HepG2 (cell line): ENCODE results near the gene CCM2L. TPM values are rescaled to one million over a fixed set of nuclear protein-coding genes. Genes with fewer than 3 reads are reported as not detected.

ENCODE experiments used
- AHR ChIP-seq: IDR thresholded peaks from 2 replicates; pipeline ENCODE4 v1.6.1; 2018; ENCODE audit warnings: missing genetic modification reagents, missing compliant biosample characterization
- ARNT2 ChIP-seq: sonication (generic); formaldehyde crosslinking; IDR thresholded peaks from 2 replicates; pipeline ENCODE4 v1.8.0; 2022; ENCODE audit warnings: mild to moderate bottlenecking, low read depth, missing genetic modification reagents, moderate library complexity
- ATF7 ChIP-seq, 2 experiments: fragments of 450-650 bp in 1 of 2; sonication (generic) in 1 of 2; formaldehyde crosslinking in 1 of 2; IDR thresholded peaks; 2 replicates each; pipeline versions ENCODE4 v1.4.0 to v1.6.1; 2016 to 2020; ENCODE audit warnings: antibody characterized with exemption in 1 of 2, mild to moderate bottlenecking in 1 of 2, missing genetic modification reagents in 1 of 2
- ETV6 ChIP-seq: sonication (generic); formaldehyde crosslinking; conservative IDR thresholded peaks from 2 replicates; pipeline ENCODE4 v1.4.0; 2020; ENCODE audit warnings: missing genetic modification reagents
- KAT8 ChIP-seq: IDR thresholded peaks from 2 replicates; pipeline ENCODE4 v1.6.1; 2016; ENCODE audit warnings: missing genetic modification reagents, missing compliant biosample characterization
- KDM4B ChIP-seq: sonication (generic); formaldehyde crosslinking; IDR thresholded peaks from 2 replicates; pipeline ENCODE4 v1.4.0; 2020; ENCODE audit warnings: missing genetic modification reagents
- NR2F2 ChIP-seq: IDR thresholded peaks from 2 replicates; pipeline ENCODE4 v1.6.1; 2012; ENCODE audit warnings: low read depth, inconsistent platforms, borderline replicate concordance
- POLR2AphosphoS5 ChIP-seq: IDR thresholded peaks from 2 replicates; pipeline ENCODE4 v1.6.1; 2012; ENCODE audit warnings: low read depth, low read length
- SATB2 ChIP-seq: sonication (generic); formaldehyde crosslinking; IDR thresholded peaks from 2 replicates; pipeline ENCODE4 v1.5.0; 2020; ENCODE audit warnings: missing genetic modification reagents
- SIN3B ChIP-seq: fragments of 150-350 bp; IDR thresholded peaks from 2 replicates; pipeline ENCODE4 v1.6.1; 2014; ENCODE audit warnings: low read length
- YEATS4 ChIP-seq: sonication (generic); formaldehyde crosslinking; IDR thresholded peaks from 2 replicates; pipeline ENCODE4 v1.4.0; 2020; ENCODE audit warnings: missing genetic modification reagents, borderline replicate concordance
- ZBTB20 ChIP-seq: sonication (generic); formaldehyde crosslinking; IDR thresholded peaks from 2 replicates; pipeline ENCODE4 v1.8.1; 2023; ENCODE audit warnings: missing genetic modification reagents, low read depth, mild to moderate bottlenecking, borderline replicate concordance
- ZNF382 ChIP-seq: sonication (generic); formaldehyde crosslinking; IDR thresholded peaks from 2 replicates; pipeline ENCODE4 v1.5.0; 2020; ENCODE audit warnings: missing genetic modification reagents, mild to moderate bottlenecking, borderline replicate concordance
- ZNF670 ChIP-seq: sonication (generic); formaldehyde crosslinking; IDR thresholded peaks from 2 replicates; pipeline ENCODE4 v1.8.0; 2022; ENCODE audit warnings: mild to moderate bottlenecking, missing genetic modification reagents, borderline replicate concordance
- ZNF768 ChIP-seq: sonication (generic); formaldehyde crosslinking; IDR thresholded peaks from 2 replicates; pipeline ENCODE4 v1.4.0; 2020; ENCODE audit warnings: missing genetic modification reagents
- ZNF773 ChIP-seq: sonication (generic); formaldehyde crosslinking; IDR thresholded peaks from 2 replicates; pipeline ENCODE4 v1.4.0; 2020; ENCODE audit warnings: missing genetic modification reagents, borderline replicate concordance
- ZNF839 ChIP-seq: sonication (generic); formaldehyde crosslinking; IDR thresholded peaks from 2 replicates; pipeline ENCODE4 v1.4.0; 2020; ENCODE audit warnings: missing genetic modification reagents, mild to moderate bottlenecking, borderline replicate concordance
- ZSCAN21 ChIP-seq: sonication (generic); formaldehyde crosslinking; IDR thresholded peaks from 2 replicates; pipeline ENCODE4 v1.8.0; 2022; ENCODE audit warnings: mild to moderate bottlenecking, missing genetic modification reagents, moderate library complexity, borderline replicate concordance
- polyA plus RNA-seq, 8 experiments: library from polyadenylated mRNA; depleted of rRNA in 3 of 8; stranded (reverse) in 7 of 8; unstranded in 1 of 8; fragments of >200 nt; fragmentation: Illumina TruSeq in 4 of 8; extraction: Trizol in 4 of 8; gene quantifications; 2 replicates each; pipeline versions ENCODE4 v1.2.1 to v1.2.3, GENCODE V29; 2011 to 2016; ENCODE audit warnings: low read depth in 4 of 8, missing spikeins in 1 of 8, mixed read lengths in 1 of 8; ENCODE audit not compliant: insufficient read depth in 1 of 8
- total RNA-seq, 5 experiments: library from RNA; depleted of rRNA; stranded (reverse); fragments of >200 nt; fragmentation: Illumina TruSeq; extraction: Trizol; gene quantifications; 2 replicates each; pipeline ENCODE4 v1.2.3, GENCODE V29; 2016; ENCODE audit warnings: low read depth in 1 of 5
- TF ChIP-seq, protein P1 (sequence below): sonication (generic); formaldehyde crosslinking; IDR thresholded peaks from 2 replicates; pipeline ENCODE4 v1.4.0; 2020; ENCODE audit warnings: missing genetic modification reagents, borderline replicate concordance
- TF ChIP-seq, protein P2 (sequence below): sonication (generic); formaldehyde crosslinking; conservative IDR thresholded peaks from 2 replicates; pipeline ENCODE4 v1.8.0; 2022; ENCODE audit warnings: low read depth, missing genetic modification reagents
- TF ChIP-seq, protein P3 (sequence below): sonication (generic); formaldehyde crosslinking; IDR thresholded peaks from 2 replicates; pipeline ENCODE4 v1.5.0; 2020; ENCODE audit warnings: mild to moderate bottlenecking, missing genetic modification reagents, borderline replicate concordance

CCM2L gene
- total and polyA plus RNA-seq, 2 of the 13 experiments (the other 11 are each of a cell fraction or from before 2014, with no cell fraction given) = 0.15 TPM; not detected in 1

DNA sequence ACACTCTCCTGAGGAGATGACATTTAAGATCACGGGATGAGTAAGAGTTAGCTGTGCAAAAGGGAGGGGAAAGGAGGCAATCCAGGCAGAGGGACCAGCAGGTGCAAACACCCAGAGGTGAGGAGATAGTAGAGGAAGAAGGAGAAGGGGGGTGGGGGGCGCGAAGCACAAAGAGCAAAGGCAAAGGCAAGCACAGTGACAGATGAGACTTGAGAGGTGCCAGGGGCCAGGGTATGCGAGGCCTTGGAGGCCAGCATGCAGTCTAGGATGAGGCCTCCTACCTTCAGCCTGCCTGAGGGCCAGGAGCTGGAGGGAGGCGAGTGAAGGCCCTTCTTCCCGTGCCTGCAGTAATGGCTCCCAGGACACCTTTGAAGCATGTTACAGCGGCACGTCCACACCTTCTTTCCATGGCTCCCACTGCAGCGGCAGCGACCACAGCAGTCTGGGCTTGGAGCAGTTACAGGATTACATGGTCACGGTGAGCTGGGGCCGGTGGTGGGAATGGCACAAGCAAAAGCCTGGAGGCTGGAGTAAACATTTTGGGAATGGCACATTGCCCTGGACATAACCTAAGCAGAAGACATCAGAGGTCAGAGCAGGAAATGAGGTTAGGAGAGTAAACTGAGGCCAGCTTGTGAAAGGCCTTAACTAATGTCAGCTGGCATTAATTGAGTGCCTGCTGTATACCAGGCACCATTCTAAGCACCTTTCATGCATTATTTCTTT lies 18.6 kb downstream of the CCM2L start (continued):
- TF ChIP-seq, protein P1, sequence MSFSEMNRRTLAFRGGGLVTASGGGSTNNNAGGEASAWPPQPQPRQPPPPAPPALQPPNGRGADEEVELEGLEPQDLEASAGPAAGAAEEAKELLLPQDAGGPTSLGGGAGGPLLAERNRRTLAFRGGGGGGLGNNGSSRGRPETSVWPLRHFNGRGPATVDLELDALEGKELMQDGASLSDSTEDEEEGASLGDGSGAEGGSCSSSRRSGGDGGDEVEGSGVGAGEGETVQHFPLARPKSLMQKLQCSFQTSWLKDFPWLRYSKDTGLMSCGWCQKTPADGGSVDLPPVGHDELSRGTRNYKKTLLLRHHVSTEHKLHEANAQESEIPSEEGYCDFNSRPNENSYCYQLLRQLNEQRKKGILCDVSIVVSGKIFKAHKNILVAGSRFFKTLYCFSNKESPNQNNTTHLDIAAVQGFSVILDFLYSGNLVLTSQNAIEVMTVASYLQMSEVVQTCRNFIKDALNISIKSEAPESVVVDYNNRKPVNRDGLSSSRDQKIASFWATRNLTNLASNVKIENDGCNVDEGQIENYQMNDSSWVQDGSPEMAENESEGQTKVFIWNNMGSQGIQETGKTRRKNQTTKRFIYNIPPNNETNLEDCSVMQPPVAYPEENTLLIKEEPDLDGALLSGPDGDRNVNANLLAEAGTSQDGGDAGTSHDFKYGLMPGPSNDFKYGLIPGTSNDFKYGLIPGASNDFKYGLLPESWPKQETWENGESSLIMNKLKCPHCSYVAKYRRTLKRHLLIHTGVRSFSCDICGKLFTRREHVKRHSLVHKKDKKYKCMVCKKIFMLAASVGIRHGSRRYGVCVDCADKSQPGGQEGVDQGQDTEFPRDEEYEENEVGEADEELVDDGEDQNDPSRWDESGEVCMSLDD = no peak
- TF ChIP-seq ZSCAN21 (peak; percentile 76; the same call in 1 of the 2 replicates), SIN3B (no peak), ZNF670 (CRISPR knock-in tag) (no peak), ZNF773 (CRISPR knock-in tag) (no peak), NR2F2 (no peak), POLR2AphosphoS5 (peak; percentile 31; the same call in 1 of the 2 replicates), KAT8 (CRISPR knock-in tag) (0 out of 2 replicates have a peak, but pooled peaks have one; percentile 42), ZBTB20 (peak; percentile 76; the same call in 1 of the 2 replicates), ZNF768 (CRISPR knock-in tag) (peak; percentile 16; the same call in 1 of the 2 replicates), SATB2 (CRISPR knock-in tag) (no peak), ETV6 (CRISPR knock-in tag) (no peak), AHR (peak; percentile 38; the same call in 1 of the 2 replicates), ZNF839 (CRISPR knock-in tag) (peak; percentile 70; the same call in 1 of the 2 replicates), ATF7 (IDR thresholded peaks at IDR 0.05) (no peak), ATF7 (CRISPR knock-in tag; IDR thresholded peaks at IDR 0.05) (peak; percentile 51; the same call in 1 of the 2 replicates), KDM4B (CRISPR knock-in tag) (peak; percentile 68; the same call in 1 of the 2 replicates), ARNT2 (CRISPR knock-in tag) (no peak), ZNF382 (CRISPR knock-in tag) (no peak), YEATS4 (CRISPR knock-in tag) (peak; percentile 77; the same call in 1 of the 2 replicates)
- TF ChIP-seq, protein P2, sequence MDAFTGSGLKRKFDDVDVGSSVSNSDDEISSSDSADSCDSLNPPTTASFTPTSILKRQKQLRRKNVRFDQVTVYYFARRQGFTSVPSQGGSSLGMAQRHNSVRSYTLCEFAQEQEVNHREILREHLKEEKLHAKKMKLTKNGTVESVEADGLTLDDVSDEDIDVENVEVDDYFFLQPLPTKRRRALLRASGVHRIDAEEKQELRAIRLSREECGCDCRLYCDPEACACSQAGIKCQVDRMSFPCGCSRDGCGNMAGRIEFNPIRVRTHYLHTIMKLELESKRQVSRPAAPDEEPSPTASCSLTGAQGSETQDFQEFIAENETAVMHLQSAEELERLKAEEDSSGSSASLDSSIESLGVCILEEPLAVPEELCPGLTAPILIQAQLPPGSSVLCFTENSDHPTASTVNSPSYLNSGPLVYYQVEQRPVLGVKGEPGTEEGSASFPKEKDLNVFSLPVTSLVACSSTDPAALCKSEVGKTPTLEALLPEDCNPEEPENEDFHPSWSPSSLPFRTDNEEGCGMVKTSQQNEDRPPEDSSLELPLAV (CRISPR knock-in tag) = no peak
- TF ChIP-seq, protein P3, sequence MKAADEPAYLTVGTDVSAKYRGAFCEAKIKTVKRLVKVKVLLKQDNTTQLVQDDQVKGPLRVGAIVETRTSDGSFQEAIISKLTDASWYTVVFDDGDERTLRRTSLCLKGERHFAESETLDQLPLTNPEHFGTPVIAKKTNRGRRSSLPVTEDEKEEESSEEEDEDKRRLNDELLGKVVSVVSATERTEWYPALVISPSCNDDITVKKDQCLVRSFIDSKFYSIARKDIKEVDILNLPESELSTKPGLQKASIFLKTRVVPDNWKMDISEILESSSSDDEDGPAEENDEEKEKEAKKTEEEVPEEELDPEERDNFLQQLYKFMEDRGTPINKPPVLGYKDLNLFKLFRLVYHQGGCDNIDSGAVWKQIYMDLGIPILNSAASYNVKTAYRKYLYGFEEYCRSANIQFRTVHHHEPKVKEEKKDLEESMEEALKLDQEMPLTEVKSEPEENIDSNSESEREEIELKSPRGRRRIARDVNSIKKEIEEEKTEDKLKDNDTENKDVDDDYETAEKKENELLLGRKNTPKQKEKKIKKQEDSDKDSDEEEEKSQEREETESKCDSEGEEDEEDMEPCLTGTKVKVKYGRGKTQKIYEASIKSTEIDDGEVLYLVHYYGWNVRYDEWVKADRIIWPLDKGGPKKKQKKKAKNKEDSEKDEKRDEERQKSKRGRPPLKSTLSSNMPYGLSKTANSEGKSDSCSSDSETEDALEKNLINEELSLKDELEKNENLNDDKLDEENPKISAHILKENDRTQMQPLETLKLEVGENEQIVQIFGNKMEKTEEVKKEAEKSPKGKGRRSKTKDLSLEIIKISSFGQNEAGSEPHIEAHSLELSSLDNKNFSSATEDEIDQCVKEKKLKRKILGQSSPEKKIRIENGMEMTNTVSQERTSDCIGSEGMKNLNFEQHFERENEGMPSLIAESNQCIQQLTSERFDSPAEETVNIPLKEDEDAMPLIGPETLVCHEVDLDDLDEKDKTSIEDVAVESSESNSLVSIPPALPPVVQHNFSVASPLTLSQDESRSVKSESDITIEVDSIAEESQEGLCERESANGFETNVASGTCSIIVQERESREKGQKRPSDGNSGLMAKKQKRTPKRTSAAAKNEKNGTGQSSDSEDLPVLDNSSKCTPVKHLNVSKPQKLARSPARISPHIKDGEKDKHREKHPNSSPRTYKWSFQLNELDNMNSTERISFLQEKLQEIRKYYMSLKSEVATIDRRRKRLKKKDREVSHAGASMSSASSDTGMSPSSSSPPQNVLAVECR (CRISPR knock-in tag) = peak; percentile 44; the same call in 1 of the 2 replicates
